Testis (tissue), 3 donors: ENCODE results near the gene ALDH1A2. TPM values are rescaled to one million over a fixed set of nuclear protein-coding genes. Genes with fewer than 3 reads are reported as not detected.

Source experiments
- DNase-seq: peaks from one replicate; pipeline ENCODE4 v3.0.0-alpha.2; 2019
- H3K27ac ChIP-seq, 2 donors: fragments of 200-600 bp; sonication (generic); one replicate each; pipeline ENCODE4 v1.5.1; 2019
- H3K27me3 ChIP-seq: fragments of 200-600 bp; sonication (generic); one replicate; pipeline ENCODE4 v1.5.1; 2019
- H3K36me3 ChIP-seq: fragments of 200-600 bp; sonication (generic); one replicate; pipeline ENCODE4 v1.5.1; 2017; ENCODE audit warnings: low read depth; ENCODE audit errors: missing control alignments
- H3K4me1 ChIP-seq: fragments of 200-600 bp; sonication (generic); one replicate; pipeline ENCODE4 v1.5.1; 2019
- H3K4me3 ChIP-seq, 2 donors: fragments of 200-600 bp; sonication (generic); one replicate each; pipeline ENCODE4 v1.5.1; 2017 to 2019
- H3K9me3 ChIP-seq: fragments of 200-600 bp; sonication (generic); one replicate; pipeline ENCODE4 v1.5.1; 2017
- CTCF ChIP-seq, 3 experiments: fragments of 450-650 bp in 2 of 3; fragments of 200-600 bp in 1 of 3; sonication (generic) in 1 of 3; IDR thresholded peaks; one replicate each; pipeline ENCODE4 v1.5.1; 2016 to 2019; ENCODE audit warnings: antibody characterized with exemption in 3 of 3, mild to moderate bottlenecking in 2 of 3, moderate library complexity in 1 of 3
- POLR2A ChIP-seq: fragments of 450-650 bp; IDR thresholded peaks from one replicate; pipeline ENCODE4 v1.6.1; 2017; ENCODE audit warnings: antibody characterized with exemption, mild to moderate bottlenecking, moderate library complexity
- WGBS, 2 donors: methylation state at CpG; one replicate each; pipeline ENCODE4 v1.1.5; 2018; 5-methylcytosine and 5-hydroxymethylcytosine counted together
- intact Hi-C: fragments of 100-400 bp; cut with DNase I; formaldehyde crosslinking; loops from one replicate; pipeline ENCODE4 v1.15.1; 2023; ENCODE audit warnings: low total_unique reads
- polyA plus RNA-seq: library from polyadenylated mRNA; stranded (reverse); fragments of 350-450 nt; fragmentation: Illumina TruSeq; extraction: RNeasy Lipid Tissue Mini Kit (QIAGEN cat#74804); gene quantifications from one replicate; pipeline ENCODE4 v1.2.3, GENCODE V29; 2014; ENCODE audit warnings: low read depth, low replicate concordance; ENCODE audit not compliant: insufficient read depth
- total RNA-seq, 2 donors: library from RNA; depleted of rRNA; stranded (reverse); fragments of >200 nt; gene quantifications; one replicate each; pipeline ENCODE4 v1.2.3, GENCODE V29; 2016

ALDH1A2 gene
- total and polyA plus RNA-seq, 3 donors from 2014 or later, result 71.2 to 210 (median 91.2) TPM

- Histone ChIP-seq H3K36me3 (no peaks in the 10 kb centered on the region), H3K27me3 (no peaks in the 10 kb centered on the region), H3K27ac (peak overlapping the region; percentile 69 to 73), H3K9me3 (no peaks in the 10 kb centered on the region), H3K4me3 (peak overlapping the region; percentile 59 to 70), H3K4me1 (no peaks in the 10 kb centered on the region)
- TF ChIP-seq CTCF (IDR thresholded peaks at IDR 0.05) (no peak), POLR2A (no peak)
- DNase-seq, result peak; percentile 51
- intact Hi-C loops, result loop anchor here (5.0 to 10.0 kb wide), 2 partner anchors 203 to 310 kb away; no protein-coding TSS in a partner anchor
- 10 to 15% methylated on average over 7 to 36 of the region's 39 CpGs for WGBS, 2 donors
Observed at GRCh38 chr15:58064980-58065444, 499 bp downstream of the ALDH1A2 start.

- H3K27me3 ChIP-seq, result no peaks in the 10 kb centered on the region
- no peaks in the 10 kb centered on the region for H3K36me3 ChIP-seq
- intact Hi-C loops, result loop anchor here (10.0 kb wide), 1 partner anchor 310 kb away; no protein-coding TSS in a partner anchor
- H3K4me1 ChIP-seq, result no peaks in the 10 kb centered on the region
- TF ChIP-seq CTCF (IDR thresholded peaks at IDR 0.05) (no peak), POLR2A (no peak)
- 30 to 37% methylated on average over 22 of the region's 22 CpGs for WGBS, 2 donors
- H3K4me3 ChIP-seq, result peak overlapping the region; percentile 59 to 70
- peak overlapping the region; percentile 69 to 73 for H3K27ac ChIP-seq
- DNase-seq, result no peak
- no peaks in the 10 kb centered on the region for H3K9me3 ChIP-seq
Observed at GRCh38 chr15:58064082-58064979, 1.2 kb downstream of the ALDH1A2 start.

GRCh38 chr15:58063614-58064013 lies 1.9 kb downstream of the ALDH1A2 start:
- H3K27ac ChIP-seq, result no peak overlapping the region
- H3K4me1 ChIP-seq, result no peaks in the 10 kb centered on the region
- no peak for DNase-seq
- no peaks in the 10 kb centered on the region for H3K9me3 ChIP-seq
- H3K36me3 ChIP-seq, result no peaks in the 10 kb centered on the region
- intact Hi-C loops, result loop anchor here (10.0 kb wide), 1 partner anchor 309 kb away; no protein-coding TSS in a partner anchor
- no peaks in the 10 kb centered on the region for H3K27me3 ChIP-seq
- H3K4me3 ChIP-seq, result no peak overlapping the region
- TF ChIP-seq CTCF (IDR thresholded peaks at IDR 0.05), result no peak
- TF ChIP-seq POLR2A, result no peak
- 62 to 64% methylated on average over 3 of the region's 3 CpGs for WGBS, 2 donors

- DNase-seq, result no peak
- WGBS, 2 donors, result 77 to 84% methylated on average over 4 of the region's 4 CpGs
- Histone ChIP-seq H3K36me3 (no peaks in the 10 kb centered on the region), H3K27me3 (no peaks in the 10 kb centered on the region), H3K4me3 (no peak overlapping the region), H3K4me1 (no peaks in the 10 kb centered on the region), H3K27ac (no peak overlapping the region), H3K9me3 (no peaks in the 10 kb centered on the region)
- intact Hi-C loops, result loop anchor here (10.0 kb wide), 1 partner anchor 308 kb away; no protein-coding TSS in a partner anchor
- TF ChIP-seq POLR2A (no peak), CTCF (IDR thresholded peaks at IDR 0.05) (no peak)
Observed at GRCh38 chr15:58062983-58063382, 2.5 kb downstream of the ALDH1A2 start.
